H1 (cell line): ENCODE measurements around the gene ODF4. TPM values are rescaled to one million over a fixed set of nuclear protein-coding genes. Genes with fewer than 3 reads are reported as not detected.

Source experiments
- ASH2L ChIP-seq: fragments of 200-600, 300-600 bp; sonication (generic); IDR thresholded peaks from one replicate; pipeline ENCODE4 v1.7.1; 2017; ENCODE audit warnings: low read length
- E2F6 ChIP-seq: IDR thresholded peaks from 2 replicates; pipeline ENCODE4 v1.6.1; 2012; ENCODE audit warnings: inconsistent platforms
- GABPA ChIP-seq: IDR thresholded peaks from 2 replicates; pipeline ENCODE4 v1.6.1; 2011; ENCODE audit warnings: mild to moderate bottlenecking, low read length, moderate library complexity, borderline replicate concordance; ENCODE audit not compliant: insufficient read depth
- GTF2F1 ChIP-seq: IDR thresholded peaks from 2 replicates; pipeline ENCODE4 v1.6.1; 2012; ENCODE audit warnings: low read depth, low read length, improper control_type of control experiment, borderline replicate concordance
- KDM4A ChIP-seq: IDR thresholded peaks from one replicate; pipeline ENCODE4 v1.7.1; 2012; ENCODE audit warnings: low read depth, mild to moderate bottlenecking, moderate library complexity, low read length, inconsistent platforms; ENCODE audit not compliant: severe bottlenecking
- MAX ChIP-seq: IDR thresholded peaks from 2 replicates; pipeline ENCODE4 v1.6.1; 2012; ENCODE audit warnings: inconsistent platforms
- POLR2AphosphoS5 ChIP-seq: IDR thresholded peaks from 2 replicates; pipeline ENCODE4 v1.6.1; 2011; ENCODE audit warnings: low read depth, low read length
- RFX5 ChIP-seq: IDR thresholded peaks from 2 replicates; pipeline ENCODE4 v1.6.1; 2011; ENCODE audit warnings: low read depth, low read length, improper control_type of control experiment, borderline replicate concordance
- SIN3A ChIP-seq, 2 experiments: IDR thresholded peaks in 1 of 2; conservative IDR thresholded peaks in 1 of 2; 2 replicates each; pipeline ENCODE4 v1.6.1; 2011 to 2012; ENCODE audit warnings: low read length in 2 of 2, improper control_type of control experiment in 1 of 2, low read depth in 1 of 2, mild to moderate bottlenecking in 1 of 2
- polyA plus RNA-seq, 7 experiments: library from polyadenylated mRNA; depleted of rRNA in 3 of 7; stranded (reverse) in 5 of 7; unstranded in 2 of 7; fragments of >200 nt in 5 of 7; fragments of 200-250 nt in 2 of 7; gene quantifications; 1 replicate in 5 of 7; 2 replicates in 1 of 7; 4 replicates in 1 of 7; pipeline versions ENCODE4 v1.2.1 to v1.2.3, GENCODE V29; 2011 to 2013; ENCODE audit warnings: missing spikeins in 2 of 7, mixed read lengths in 2 of 7
- total RNA-seq: library from RNA; stranded (reverse); fragmentation: NEBNext Ultra II Directional; extraction: Animal tissue kit (Norgen Biotek cat#: 25700); gene quantifications from 2 replicates; pipeline ENCODE4 v1.2.1, GENCODE V29; 2021

Gene ODF4
- total and polyA plus RNA-seq, 2 of the 8 experiments (the other 6 are each of a cell fraction or from before 2014, with no cell fraction given), result not detected

- no peak for TF ChIP-seq E2F6
- no peak for TF ChIP-seq KDM4A
- TF ChIP-seq GABPA, result no peak
- TF ChIP-seq MAX, result no peak
- TF ChIP-seq POLR2AphosphoS5, result no peak
- TF ChIP-seq GTF2F1, result no peak
- TF ChIP-seq SIN3A (conservative IDR thresholded peaks at IDR 0.05 in 1 of 2, IDR thresholded peaks at IDR 0.05 in 1 of 2; ENCODE audit: low read depth in 1 of 2, low read length in 2 of 2), result no peak
- no peak for TF ChIP-seq ASH2L
- no peak for TF ChIP-seq RFX5
- TF ChIP-seq, all 59 proteins: peak for 0
Observed at GRCh38 chr17:8386841-8387240, 47.2 kb downstream of the ODF4 start (continued).
